Epithelial cell of esophagus (primary cell): Measurements from ENCODE around the gene PLCD3.

Source experiments
- DNase-seq: peaks from one replicate; pipeline ENCODE4 v3.0.0; 2010; ENCODE audit warnings: low read depth
- H3K4me3 ChIP-seq: 2 replicates; pipeline ENCODE4 v1.5.1; 2011; ENCODE audit warnings: mild to moderate bottlenecking, low read length, control low read depth
- CTCF ChIP-seq: IDR thresholded peaks from 2 replicates; pipeline ENCODE4 v1.5.1; 2011; ENCODE audit warnings: low read depth, mild to moderate bottlenecking, low read length, control low read depth, inconsistent platforms; ENCODE audit not compliant: insufficient read depth; ENCODE audit errors: missing control alignments

PLCD3 gene

GRCh38 chr17:45170931-45171337, 38.6 kb upstream of the PLCD3 start:
- DNase-seq, result peak; percentile 98
- no peak for TF ChIP-seq CTCF
- H3K4me3 ChIP-seq, result peak overlapping the region; percentile 62

GRCh38 chr17:45170280-45170930, 38.1 kb upstream of the PLCD3 start:
- H3K4me3 ChIP-seq, result peak overlapping the region; percentile 62
- DNase-seq, result no peak
- no peak for TF ChIP-seq CTCF

GRCh38 chr17:45168991-45169752, 36.9 kb upstream of the PLCD3 start:
- TF ChIP-seq CTCF, result no peak
- DNase-seq, result no peak
- no peak overlapping the region for H3K4me3 ChIP-seq

- H3K4me3 ChIP-seq, result no peak overlapping the region
- no peak for TF ChIP-seq CTCF
- no peak for DNase-seq
Measured at GRCh38 chr17:45164734-45165269, 32.5 kb upstream of the PLCD3 start.

- no peak for DNase-seq
- no peak for TF ChIP-seq CTCF
- peak overlapping the region; percentile 44 for H3K4me3 ChIP-seq
Measured at GRCh38 chr17:45162025-45162687, 29.8 kb upstream of the PLCD3 start.

GRCh38 chr17:45161288-45162024, 29.1 kb upstream of the PLCD3 start, which contains the start of gene HEXIM2:
HEXIM2 (plus strand) TSS chr17:45161875; CDS start chr17:45162794, 919 bp downstream.
- peak; percentile 100 for DNase-seq
- peak within 1 kb of the TSS; percentile 96 for H3K4me3 ChIP-seq
- no peak for TF ChIP-seq CTCF
